B cell (primary cell): Measurements from ENCODE around the gene TLK2. TPM values are rescaled to one million over a fixed set of nuclear protein-coding genes. Genes with fewer than 3 reads are reported as not detected.
"Not testable (repeated sequence)": the region's sequence is repeated elsewhere in the genome, so short reads cannot be mapped to it uniquely, and the experiment has no call there.

Experiments used
- ATAC-seq: fragments of 200-7000 bp; cut with Tn5 transposase; one replicate; pipeline ENCODE4 v1.10.0; 2021; ENCODE audit warnings: low read depth, mild to moderate bottlenecking, moderate number of reproducible peaks, moderate library complexity
- CTCF ChIA-PET: fragments of 350-600 bp; sonication (Branson Sonifier 250); formaldehyde crosslinking; loops from one replicate; lab custom pipeline; 2021; ENCODE audit warnings: antibody characterized with exemption, inconsistent platforms; lab: Charles Lee
- POLR2A ChIA-PET: fragments of 350-600 bp; sonication (Branson Sonifier 250); formaldehyde crosslinking; loops from one replicate; lab custom pipeline; 2021; ENCODE audit warnings: antibody characterized with exemption; lab: Charles Lee
- DNase-seq: peaks from one replicate; pipeline ENCODE4 v3.0.0; 2013
- H2AFZ ChIP-seq: 2 replicates; pipeline ENCODE4 v1.6.1; 2012; ENCODE audit warnings: mild to moderate bottlenecking, low read depth, low read length; ENCODE audit not compliant: insufficient read depth, poor library complexity, severe bottlenecking
- H3K27ac ChIP-seq, 2 donors: 1 replicate in 1 of 2; 2 replicates in 1 of 2; pipeline ENCODE4 v1.5.1; 2012 to 2013; ENCODE audit warnings: low read length in 2 of 2, mild to moderate bottlenecking in 2 of 2, moderate library complexity in 1 of 2
- H3K27me3 ChIP-seq, 4 experiments: fragments of 200-600 bp in 1 of 4; sonication (generic) in 1 of 4; replicated peaks in 1 of 4; 1 replicate in 2 of 4; 2 replicates in 2 of 4; pipeline versions ENCODE4 v1.6.1 to v1.7.0; 2013 to 2016; ENCODE audit warnings: low read length in 3 of 4, mild to moderate bottlenecking in 2 of 4, mixed read lengths in 1 of 4, moderate library complexity in 1 of 4; ENCODE audit not compliant: insufficient read depth in 4 of 4, control insufficient read depth in 3 of 4; ENCODE audit errors: control extremely low read depth in 1 of 4
- H3K36me3 ChIP-seq, 2 experiments: replicated peaks in 1 of 2; 1 replicate in 1 of 2; 2 replicates in 1 of 2; pipeline versions ENCODE4 v1.6.1 to v1.7.1; 2013; ENCODE audit warnings: low read length in 1 of 2; ENCODE audit not compliant: insufficient read depth in 2 of 2, control insufficient read depth in 1 of 2; ENCODE audit errors: control extremely low read depth in 1 of 2, extremely low read depth in 1 of 2
- H3K4me1 ChIP-seq, 2 donors: fragments of 200-600 bp in 1 of 2; sonication (generic) in 1 of 2; 1 replicate in 1 of 2; 2 replicates in 1 of 2; pipeline versions ENCODE4 v1.5.1 to v1.6.1; 2013 to 2017; ENCODE audit warnings: low read length in 2 of 2; ENCODE audit not compliant: control insufficient read depth in 2 of 2, insufficient read depth in 2 of 2
- H3K4me2 ChIP-seq: replicated peaks from 2 replicates; pipeline ENCODE3; 2012; ENCODE audit warnings: mild to moderate bottlenecking, low read depth, low read length; ENCODE audit not compliant: poor library complexity, severe bottlenecking
- H3K4me3 ChIP-seq, 5 experiments: fragments of 200-600 bp in 1 of 5; sonication (generic) in 1 of 5; 1 replicate in 3 of 5; 2 replicates in 2 of 5; pipeline versions ENCODE4 v1.5.1 to v1.7.0; 2011 to 2016; ENCODE audit warnings: low read length in 4 of 5, mild to moderate bottlenecking in 4 of 5, low read depth in 2 of 5, control low read depth in 1 of 5, moderate library complexity in 1 of 5; ENCODE audit not compliant: insufficient read depth in 1 of 5; ENCODE audit errors: control extremely low read depth in 1 of 5, extremely low read depth in 1 of 5
- H3K79me2 ChIP-seq: fragments of 200-600 bp; sonication (generic); one replicate; pipeline ENCODE4 v1.6.0; 2016; ENCODE audit warnings: low read length; ENCODE audit not compliant: control insufficient read depth, insufficient read depth
- H3K9ac ChIP-seq: fragments of 200-600 bp; sonication (generic); 2 replicates; pipeline ENCODE4 v1.6.1; 2017; ENCODE audit warnings: mild to moderate bottlenecking, low read length, moderate library complexity
- H3K9me3 ChIP-seq, 3 donors: one replicate each; pipeline versions ENCODE4 v1.6.1 to v1.7.1; 2013; ENCODE audit warnings: low read length in 2 of 3; ENCODE audit not compliant: control insufficient read depth in 2 of 3, insufficient read depth in 1 of 3; ENCODE audit errors: control extremely low read depth in 1 of 3
- H4K20me1 ChIP-seq: 2 replicates; pipeline ENCODE4 v1.6.0; 2012; ENCODE audit warnings: mild to moderate bottlenecking, low read length; ENCODE audit not compliant: insufficient read depth, control insufficient read depth, poor library complexity, severe bottlenecking
- H3K27ac Mint-ChIP-seq: one replicate; pipeline ENCODE4 v1.8.0; 2021; ENCODE audit warnings: mixed read lengths
- H3K27me3 Mint-ChIP-seq: one replicate; pipeline ENCODE4 v1.8.0; 2021; ENCODE audit warnings: mixed read lengths
- H3K4me1 Mint-ChIP-seq: one replicate; pipeline ENCODE4 v1.8.0; 2021; ENCODE audit warnings: mixed read lengths
- H3K4me3 Mint-ChIP-seq: one replicate; pipeline ENCODE4 v1.8.0; 2021; ENCODE audit warnings: mixed read lengths
- H3K9me3 Mint-ChIP-seq: one replicate; pipeline ENCODE4 v1.8.0; 2022; ENCODE audit warnings: mixed read lengths; ENCODE audit not compliant: insufficient read depth
- CTCF ChIP-seq: fragments of 200-600 bp; IDR thresholded peaks from one replicate; pipeline ENCODE4 v1.8.0; 2022; ENCODE audit warnings: antibody characterized with exemption, mild to moderate bottlenecking
- EZH2 ChIP-seq: IDR thresholded peaks from 2 replicates; pipeline ENCODE4 v1.6.1; 2012; ENCODE audit warnings: borderline replicate concordance, low read depth, mild to moderate bottlenecking, moderate library complexity, low read length; ENCODE audit not compliant: insufficient read depth, poor library complexity, severe bottlenecking
- whole genome bisulfite sequencing: methylation state at CpG from one replicate; pipeline ENCODE4 v1.1.5; 2013; ENCODE audit warnings: missing lambda C conversion rate; ENCODE audit not compliant: insufficient coverage; 5-methylcytosine and 5-hydroxymethylcytosine counted together
- intact Hi-C: fragments of 100-400 bp; cut with micrococcal nuclease; formaldehyde crosslinking; loops from one replicate; pipeline ENCODE4 v1.10.0; 2022
- polyA plus RNA-seq: library from polyadenylated mRNA; depleted of rRNA; stranded (reverse); fragments of >200 nt; gene quantifications from 2 replicates; pipeline ENCODE4 v1.2.3, GENCODE V29; 2012
- total RNA-seq, 2 donors: library from RNA; stranded (reverse); fragments of 120-200 nt in 1 of 2; gene quantifications; 1 replicate in 1 of 2; 2 replicates in 1 of 2; pipeline versions ENCODE4 v1.2.3 to v1.2.4, GENCODE V29; 2013 to 2022

Gene TLK2
- total and polyA plus RNA-seq, 2 donors (not counting 1 experiment from before 2014, with no cell fraction given) = 36.3 to 75.3 TPM

DNA sequence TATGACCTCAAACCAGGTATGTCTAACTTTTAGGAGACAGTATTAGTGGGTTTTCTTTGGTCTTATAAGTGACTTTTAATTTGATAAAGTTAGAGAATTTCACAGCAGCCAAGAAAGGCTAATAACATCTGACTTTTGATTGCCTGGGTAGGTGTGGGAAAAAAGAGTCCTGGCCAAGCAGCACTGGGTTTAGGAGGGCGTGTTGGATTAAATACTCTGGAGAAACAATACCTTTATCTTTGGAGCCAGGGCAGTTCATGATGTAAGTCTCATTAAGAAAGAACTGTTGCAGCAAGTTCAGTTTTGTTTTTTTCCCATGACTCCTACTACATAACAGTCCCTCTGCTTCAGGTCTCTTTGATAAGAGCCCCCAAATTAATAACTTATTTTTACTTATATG is 122.2 kb downstream of the TLK2 start:
- Histone ChIP-seq H2AFZ (no peak overlapping the region), H3K4me1 (no peaks in the 10 kb centered on the region), H3K9ac (no peak overlapping the region), H3K9me3 (no peaks in the 10 kb centered on the region), H3K27ac (no peak overlapping the region), H3K27me3 (no peaks in the 10 kb centered on the region), H3K4me3 (no peak overlapping the region), H3K4me2 (no peak overlapping the region), H3K36me3 (peaks cover 4 to 64% of the 10 kb centered on the region in 2 experiments), H4K20me1 (peaks cover 6% of the 10 kb centered on the region), H3K79me2 (no peaks in the 10 kb centered on the region)
- ATAC-seq (no peak), DNase-seq (no peak)
- Mint-ChIP-seq H3K4me3 (no peak overlapping the region), H3K4me1 (no peaks in the 10 kb centered on the region), H3K27ac (no peak overlapping the region), H3K9me3 (no peaks in the 10 kb centered on the region), H3K27me3 (no peaks in the 10 kb centered on the region)
- ChIA-PET POLR2A (no interaction called here), CTCF (no interaction called here)
- no peak for TF ChIP-seq EZH2
- no peak for TF ChIP-seq CTCF
- WGBS = no CpG with 5 or more reads among the region's 1 CpG
- intact Hi-C loops = no loop called here

GRCh38 chr17:62601471-62601870 is 122.8 kb downstream of the TLK2 start:
- no peak overlapping the region for H3K4me3 ChIP-seq
- H3K4me2 ChIP-seq = no peak overlapping the region
- no peak overlapping the region for H3K9ac ChIP-seq
- H3K9me3 Mint-ChIP-seq = no peaks in the 10 kb centered on the region
- no peaks in the 10 kb centered on the region for H3K9me3 ChIP-seq
- H4K20me1 ChIP-seq = peaks cover 6% of the 10 kb centered on the region
- H3K4me1 Mint-ChIP-seq = no peaks in the 10 kb centered on the region
- CTCF ChIA-PET = no interaction called here
- intact Hi-C loops = no loop called here
- H3K27me3 Mint-ChIP-seq = no peaks in the 10 kb centered on the region
- POLR2A ChIA-PET = no interaction called here
- no peak overlapping the region for H3K4me3 Mint-ChIP-seq
- no peak overlapping the region for H3K27ac ChIP-seq
- H3K27me3 ChIP-seq = no peaks in the 10 kb centered on the region
- H3K4me1 ChIP-seq = no peaks in the 10 kb centered on the region
- no peak for ATAC-seq
- no peak overlapping the region for H2AFZ ChIP-seq
- TF ChIP-seq CTCF = no peak
- no peak for TF ChIP-seq EZH2
- no peak overlapping the region for H3K27ac Mint-ChIP-seq
- DNase-seq = no peak
- H3K36me3 ChIP-seq = peaks cover 4 to 62% of the 10 kb centered on the region in 2 experiments
- no CpG with 5 or more reads among the region's 2 CpGs for WGBS
- no peaks in the 10 kb centered on the region for H3K79me2 ChIP-seq

DNA sequence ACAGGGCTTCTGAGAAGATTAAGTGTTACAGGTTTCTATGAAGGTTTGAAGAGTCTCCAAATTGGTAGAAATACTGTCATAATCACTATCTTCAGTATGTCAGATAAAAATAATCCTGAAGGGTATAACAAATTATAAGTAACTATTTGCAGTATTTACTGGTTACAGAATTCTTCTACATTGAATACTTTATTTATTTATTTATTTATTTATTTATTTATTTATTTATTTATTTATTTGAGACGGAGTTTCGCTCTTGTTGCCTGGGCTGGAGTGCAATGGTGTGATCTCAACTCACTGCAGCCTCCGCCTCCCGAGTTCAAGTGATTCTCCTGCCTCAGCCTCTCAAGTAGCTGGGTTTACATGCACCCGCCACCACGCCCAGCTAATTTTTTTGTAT is 125.2 kb downstream of the TLK2 start:
- 100% methylated on average over 2 of the region's 6 CpGs for WGBS
- H4K20me1 ChIP-seq, H3K9ac ChIP-seq, H3K27me3 ChIP-seq, H3K9me3 Mint-ChIP-seq, POLR2A ChIA-PET, H3K27ac ChIP-seq, H3K4me1 ChIP-seq, H3K9me3 ChIP-seq, CTCF ChIA-PET, H3K79me2 ChIP-seq, DNase-seq, ATAC-seq, H3K4me1 Mint-ChIP-seq, H3K27me3 Mint-ChIP-seq, H3K27ac Mint-ChIP-seq, H3K4me3 ChIP-seq, H2AFZ ChIP-seq, intact Hi-C loops, H3K4me2 ChIP-seq, H3K4me3 Mint-ChIP-seq: not testable (repeated sequence)
- peaks cover 4 to 63% of the 10 kb centered on the region in 2 experiments for H3K36me3 ChIP-seq
